GM08714 (cell line): Measurements from ENCODE around the gene RANBP10.

Source experiments
- H3K4me3 ChIP-seq: fragments of 200-500 bp; sonication (Bioruptor generic); 2 replicates; pipeline ENCODE4 v1.5.1; 2014; ENCODE audit warnings: mild to moderate bottlenecking, low read length, inconsistent platforms
- ZNF274 ChIP-seq: IDR thresholded peaks from 2 replicates; pipeline ENCODE4 v1.6.1; 2012; ENCODE audit warnings: mild to moderate bottlenecking, low read depth, low read length

The RANBP10 gene

GRCh38 chr16:67806428-67807147 is at the start of gene RANBP10, which contains the start of gene TSNAXIP1:
Gene RANBP10 (minus strand): TSS chr16:67806560. CDS start chr16:67806536, 24 bp downstream.
Gene TSNAXIP1 (plus strand): TSS chr16:67806889. CDS start chr16:67807150, 261 bp downstream.
- TF ChIP-seq ZNF274: no peak
- peak within 1 kb of the TSS; percentile 85 for H3K4me3 ChIP-seq

GRCh38 chr16:67855789-67856188 is 49.4 kb upstream of the RANBP10 start:
- H3K4me3 ChIP-seq: no peak overlapping the region
- no peak for TF ChIP-seq ZNF274

GRCh38 chr16:67853670-67854069 is 47.3 kb upstream of the RANBP10 start:
- no peak for TF ChIP-seq ZNF274
- no peak overlapping the region for H3K4me3 ChIP-seq

GRCh38 chr16:67848118-67848517 is 41.8 kb upstream of the RANBP10 start:
- peak overlapping the region; percentile 82 for H3K4me3 ChIP-seq
- TF ChIP-seq ZNF274: no peak

- no peak for TF ChIP-seq ZNF274
These were observed 40.9 kb upstream of the RANBP10 start, which contains the start of gene CENPT for GRCh38 chr16:67847064-67847861. Gene CENPT (minus strand): TSS chr16:67847693. CDS start chr16:67833859, 13,834 bp downstream.

GRCh38 chr16:67846320-67847063 is 40.1 kb upstream of the RANBP10 start, which contains the start of gene NUTF2:
Gene NUTF2 (plus strand): TSS chr16:67846933. CDS start chr16:67865131, 18,198 bp downstream.
- peak within 1 kb of the TSS; percentile 82 for H3K4me3 ChIP-seq
- TF ChIP-seq ZNF274: no peak

More at GRCh38 chr16:67847064-67847861, 40.9 kb upstream of the RANBP10 start, which contains the start of gene CENPT:
- peak within 1 kb of the TSS; percentile 82 for H3K4me3 ChIP-seq

- H3K4me3 ChIP-seq: peak overlapping the region; percentile 82
- no peak for TF ChIP-seq ZNF274
These were observed 39.6 kb upstream of the RANBP10 start for GRCh38 chr16:67846063-67846319.

- no peak for TF ChIP-seq ZNF274
- H3K4me3 ChIP-seq: peak overlapping the region; percentile 82
These were observed 39.1 kb upstream of the RANBP10 start for GRCh38 chr16:67845291-67846062.

GRCh38 chr16:67844497-67844896 is 38.1 kb upstream of the RANBP10 start:
- no peak for TF ChIP-seq ZNF274
- no peak overlapping the region for H3K4me3 ChIP-seq

- peak overlapping the region; percentile 74 for H3K4me3 ChIP-seq
- no peak for TF ChIP-seq ZNF274
These were observed 37.0 kb upstream of the RANBP10 start for GRCh38 chr16:67843343-67843765.

- peak overlapping the region; percentile 74 for H3K4me3 ChIP-seq
- no peak for TF ChIP-seq ZNF274
These were observed 36.4 kb upstream of the RANBP10 start for GRCh38 chr16:67842509-67843342.

GRCh38 chr16:67841816-67842508 is 35.6 kb upstream of the RANBP10 start, which contains the start of gene THAP11:
Gene THAP11 (plus strand): TSS chr16:67842320. CDS start chr16:67842555, 235 bp downstream.
- TF ChIP-seq ZNF274: no peak
- H3K4me3 ChIP-seq: peak within 1 kb of the TSS; percentile 74
